Ecto neural progenitor cell (in vitro differentiated cells): ENCODE measurements around the gene ST14.
"Not testable (repeated sequence)": the region's sequence is repeated elsewhere in the genome, so short reads cannot be mapped to it uniquely, and the experiment has no call there.

Experiments
- DNase-seq: peaks from one replicate; pipeline ENCODE4 v3.0.0-alpha.2; 2018; ENCODE audit warnings: low spot score

ST14 gene

DNA sequence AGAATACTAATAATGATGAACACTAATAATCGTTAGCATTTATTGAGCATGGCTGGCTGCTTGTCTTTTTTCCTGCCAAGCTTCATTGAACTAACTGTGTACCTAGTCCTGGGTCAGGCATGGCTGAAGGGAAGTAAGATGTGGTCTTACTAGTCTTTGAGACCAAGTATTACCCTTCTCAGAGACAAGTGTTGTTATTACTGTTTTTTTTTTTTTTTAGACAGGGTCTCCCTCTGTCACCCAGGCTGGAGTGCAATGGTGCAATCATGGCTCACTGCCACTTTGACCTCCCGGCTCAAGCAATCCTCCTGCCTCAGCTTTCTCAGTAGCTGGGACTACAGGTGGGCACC, 4.6 kb downstream of the ST14 start:
- no peak for DNase-seq

DNA sequence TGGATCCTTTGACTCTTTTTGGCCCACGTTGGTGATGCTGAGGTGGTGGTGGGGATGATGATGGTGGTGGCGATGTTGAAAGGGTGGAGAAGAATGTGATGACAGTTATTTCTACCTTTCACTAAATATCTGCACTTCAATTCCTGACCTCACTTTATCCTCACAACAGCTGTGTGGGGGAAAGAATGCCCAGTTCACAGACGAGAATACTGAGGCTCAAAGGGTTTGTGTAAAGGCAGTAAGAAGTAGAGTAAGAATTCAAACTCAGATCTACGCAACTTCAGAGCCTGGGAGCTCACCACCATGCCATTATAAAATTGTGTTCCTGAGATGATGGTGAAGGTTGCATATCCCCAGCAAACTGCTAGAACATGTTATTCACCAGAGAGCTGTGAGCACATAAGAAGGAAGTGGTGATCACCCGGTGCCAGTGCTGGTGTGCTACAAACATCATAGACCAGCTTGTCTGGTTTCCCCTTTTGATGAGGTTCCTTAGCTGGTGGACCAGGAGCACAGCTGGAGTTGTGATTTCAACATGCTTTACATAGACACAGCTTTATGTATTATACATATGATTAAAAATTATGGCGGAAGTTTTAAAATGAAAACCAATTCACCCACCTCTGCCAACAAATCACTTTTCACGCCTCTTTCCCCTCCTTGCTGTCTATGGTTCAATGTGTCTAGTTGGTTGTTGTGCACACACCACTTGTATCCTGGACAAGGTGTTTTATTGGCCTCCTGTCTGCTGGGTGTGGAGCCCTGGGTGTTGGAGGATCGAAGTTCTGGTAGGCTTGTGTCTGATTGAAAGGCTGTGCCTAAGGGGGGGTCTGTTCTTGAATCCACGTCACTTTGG, 6.2 kb downstream of the ST14 start:
- no peak for DNase-seq

DNA sequence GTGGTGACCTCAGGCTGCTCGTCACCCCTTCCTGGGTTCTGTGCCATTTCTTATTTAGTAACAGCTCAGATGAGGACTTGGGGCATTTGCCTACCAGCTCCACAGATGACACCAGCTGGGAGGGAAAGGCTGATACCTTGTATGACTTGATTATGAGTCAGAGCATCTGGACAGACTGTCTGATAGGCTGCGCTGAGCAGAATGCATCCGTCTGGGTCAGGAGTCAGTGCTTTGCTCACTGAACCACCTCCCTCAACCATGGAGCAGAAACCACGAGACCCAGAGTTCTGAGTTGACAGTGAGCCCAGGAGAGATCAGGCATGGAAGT, 6.8 kb downstream of the ST14 start:
- DNase-seq = no peak

- no peak for DNase-seq
Measured at GRCh38 chr11:130167146-130167545, 7.6 kb downstream of the ST14 start.

DNA sequence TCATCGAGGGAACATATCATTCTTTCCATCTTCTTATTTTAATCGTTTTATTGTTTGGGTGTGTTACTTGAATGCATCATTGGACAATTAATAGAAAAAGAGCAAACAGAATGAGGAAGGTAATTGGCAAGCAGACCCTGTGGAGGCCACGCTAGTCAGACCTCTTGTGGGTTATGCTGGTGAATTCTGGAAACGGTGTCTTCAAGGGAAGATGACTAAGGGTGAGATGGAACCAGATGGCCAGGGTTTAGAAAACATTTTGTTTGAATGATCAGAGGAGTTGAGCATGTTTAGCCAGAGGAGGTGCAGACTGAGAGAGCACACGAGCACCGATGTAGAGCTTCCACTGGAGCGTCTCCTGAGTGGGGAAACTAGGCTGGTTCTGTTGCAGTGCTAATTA, 8.5 kb downstream of the ST14 start:
- no peak for DNase-seq

DNA sequence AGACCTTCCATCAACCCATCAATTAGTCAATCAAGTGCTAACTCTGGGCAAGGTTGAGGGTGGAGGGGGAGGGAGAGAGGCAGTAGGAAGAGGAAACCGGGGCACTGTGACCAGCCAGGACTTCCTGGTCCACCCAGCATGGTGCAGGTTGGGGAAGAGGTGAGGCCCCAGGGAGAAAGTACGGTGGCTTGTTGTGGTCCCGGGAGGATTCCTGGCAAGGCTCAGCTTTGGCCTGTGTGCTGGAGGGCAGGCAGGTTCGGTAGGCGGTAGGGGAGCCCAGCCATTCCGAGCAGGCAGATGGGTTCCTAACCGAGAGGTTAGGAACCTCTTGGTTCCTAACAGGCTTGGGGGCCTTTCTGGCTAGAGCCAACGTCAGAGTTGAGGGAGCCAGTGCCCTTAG, 10.8 kb downstream of the ST14 start:
- no peak for DNase-seq

DNA sequence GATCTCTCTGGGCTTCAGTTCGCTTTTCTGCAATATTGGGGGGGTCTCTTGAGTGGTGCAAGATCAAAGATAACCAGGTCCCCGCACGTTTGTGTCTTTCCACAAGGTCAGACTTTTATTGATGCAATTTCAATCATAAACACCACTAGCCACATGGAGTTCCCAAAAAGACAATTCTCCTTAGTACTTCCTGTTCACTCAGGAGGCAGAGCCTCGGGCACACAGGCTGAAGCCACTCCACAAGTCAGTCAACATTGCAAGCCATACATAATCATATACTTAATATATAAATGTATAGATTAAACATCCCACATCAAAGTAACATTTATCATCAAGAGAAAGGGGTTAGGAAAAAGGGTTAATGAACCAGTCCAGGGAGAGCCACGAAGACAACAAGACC, 12.0 kb downstream of the ST14 start:
- DNase-seq = no peak

DNA sequence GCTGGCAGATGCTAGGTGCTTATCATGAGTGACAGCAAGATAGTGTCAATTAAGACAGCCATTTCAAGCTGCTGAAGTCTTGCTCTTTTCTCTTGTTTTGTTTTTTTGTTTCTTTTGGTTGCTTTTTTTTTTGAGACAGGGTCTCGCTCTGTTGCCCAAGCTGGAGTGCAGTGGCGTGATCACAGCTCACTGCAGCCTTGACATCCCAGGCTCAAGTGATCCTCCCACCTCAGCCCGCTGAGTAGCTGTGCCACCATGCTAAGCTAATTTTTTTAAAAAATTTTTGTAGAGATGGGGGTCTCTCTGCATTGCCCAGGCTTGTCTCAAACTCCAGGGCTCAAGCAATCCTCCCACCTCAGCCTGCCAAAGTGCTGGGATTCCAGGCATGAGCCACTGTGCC, 12.4 kb downstream of the ST14 start:
- DNase-seq = not testable (repeated sequence)

DNA sequence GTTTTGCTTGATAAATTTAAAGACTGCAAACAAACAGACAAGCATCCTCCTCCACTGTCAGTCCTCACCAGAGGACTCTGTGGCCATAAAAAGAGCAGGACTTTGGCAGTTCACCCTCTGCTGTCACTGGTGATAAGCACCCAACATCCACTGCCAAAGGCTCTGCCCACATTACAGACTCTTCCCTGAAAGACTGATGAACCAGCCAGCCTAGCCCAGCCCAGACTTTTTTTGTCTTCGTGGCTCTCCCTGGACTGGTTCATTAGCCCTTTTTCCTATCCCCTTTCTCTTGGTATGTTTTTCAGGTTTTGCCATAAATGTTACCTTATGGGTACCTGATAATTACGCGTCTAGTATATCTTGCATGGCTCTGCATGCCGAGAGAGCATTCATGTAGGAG, 15.1 kb downstream of the ST14 start:
- DNase-seq = no peak

- DNase-seq = no peak
Measured at GRCh38 chr11:130175898-130176297, 16.3 kb downstream of the ST14 start.

DNA sequence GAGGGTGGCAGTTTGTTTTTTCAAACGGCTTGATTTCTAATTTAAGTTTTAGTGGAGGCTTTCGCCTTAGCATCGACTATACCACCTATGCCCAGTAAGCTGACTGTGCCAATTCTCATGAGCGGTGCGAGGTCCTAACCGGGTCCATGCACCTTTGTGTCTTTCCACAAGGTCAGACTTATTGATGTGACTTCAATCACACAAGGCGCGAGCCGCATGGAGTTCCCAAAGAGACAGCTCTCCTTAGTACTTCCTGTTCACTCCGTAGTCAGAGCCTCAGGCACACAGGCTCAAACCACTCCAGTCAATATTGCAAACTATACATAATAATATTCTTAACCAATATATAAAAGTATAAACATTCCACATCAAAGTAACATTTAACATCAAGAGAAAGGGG, 18.2 kb downstream of the ST14 start:
- no peak for DNase-seq

GRCh38 chr11:130178441-130179339, 19.1 kb downstream of the ST14 start:
- DNase-seq = no peak

GRCh38 chr11:130179396-130180306, 20.1 kb downstream of the ST14 start:
- DNase-seq = no peak

DNA sequence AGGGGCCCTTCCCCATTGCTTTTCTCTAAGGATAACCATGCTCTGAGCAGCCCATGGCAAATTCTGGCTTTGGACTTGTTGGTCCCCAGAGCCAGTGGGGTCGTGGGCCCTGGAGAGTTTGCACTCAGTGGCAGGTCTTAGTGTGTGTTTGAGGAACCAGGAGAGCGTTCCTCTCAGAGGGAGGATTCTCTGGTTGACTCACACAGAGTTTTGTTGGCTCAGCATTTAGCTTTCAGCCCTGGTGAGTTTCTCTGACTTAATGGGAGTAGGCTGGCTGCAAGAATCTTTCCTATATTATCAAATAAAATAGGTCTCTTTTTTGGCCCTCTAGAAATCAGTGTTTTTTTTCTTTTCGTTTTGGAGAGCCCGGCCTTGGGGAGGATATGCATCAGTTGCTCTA, 20.9 kb downstream of the ST14 start:
- DNase-seq = no peak

DNA sequence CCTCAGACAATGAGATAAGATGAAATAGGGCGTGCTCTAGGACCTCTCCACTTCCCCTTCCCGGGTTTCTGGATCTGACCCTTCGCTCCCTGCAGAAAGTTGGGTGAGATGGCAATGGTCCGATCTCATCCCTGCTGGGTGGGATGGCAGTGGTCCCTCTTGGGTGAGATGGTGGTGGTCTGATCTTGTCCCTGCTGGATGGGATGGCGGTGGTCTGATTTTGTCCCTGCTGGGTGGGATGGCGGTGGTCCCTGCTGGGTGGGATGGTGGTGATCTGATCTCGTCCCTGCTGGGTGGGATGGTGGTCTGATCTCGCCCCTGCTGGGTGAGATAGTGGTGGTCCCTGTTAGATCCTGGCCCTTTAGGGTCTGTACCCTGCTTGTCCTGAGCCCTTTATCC, 21.3 kb downstream of the ST14 start:
- no peak for DNase-seq

DNA sequence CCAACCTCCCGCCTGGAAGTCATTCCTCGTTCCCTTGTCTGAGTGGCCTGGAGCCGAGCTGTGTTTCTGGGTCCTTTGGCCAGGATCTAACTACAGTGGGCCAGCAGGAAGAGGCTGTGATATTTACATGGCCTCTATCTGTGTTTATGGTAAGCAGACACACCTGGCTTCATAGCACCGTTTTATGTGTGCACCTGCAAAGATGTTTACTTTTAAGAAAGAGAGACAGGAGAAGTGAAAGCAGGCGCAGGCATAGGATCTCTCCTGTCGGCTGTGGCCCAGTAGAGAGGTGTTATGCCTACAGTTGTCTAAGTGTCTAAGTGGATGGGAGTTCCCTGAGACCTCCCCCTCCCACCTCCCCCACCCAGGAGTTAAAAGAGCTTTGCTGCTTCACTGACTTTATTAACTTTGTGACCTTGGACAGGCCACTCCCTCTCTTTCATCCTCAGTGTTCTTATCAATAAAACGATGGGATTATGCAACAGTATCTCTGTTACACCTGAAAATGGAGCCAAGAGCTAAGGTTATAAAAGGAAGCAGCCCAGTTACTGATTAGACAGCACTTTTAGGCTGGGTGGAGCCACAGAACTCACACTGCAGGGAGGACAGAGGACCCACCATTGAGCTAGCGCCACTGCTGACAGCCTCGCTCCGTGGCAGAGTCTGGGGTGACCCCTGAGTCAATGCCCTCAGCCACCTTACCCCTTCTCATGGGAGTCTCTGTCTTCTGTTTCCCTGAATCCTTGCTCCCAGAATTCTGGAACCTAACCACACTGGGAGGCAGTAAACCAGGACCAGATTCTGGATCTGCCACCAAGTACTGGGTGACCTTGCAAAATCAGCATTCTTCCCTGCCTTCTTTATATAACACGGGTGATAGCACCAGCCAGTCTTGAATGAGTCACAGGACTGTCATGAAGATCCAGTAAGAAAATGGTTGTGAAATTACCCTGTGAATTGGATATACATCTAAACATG, 22.0 kb downstream of the ST14 start:
- no peak for DNase-seq

DNA sequence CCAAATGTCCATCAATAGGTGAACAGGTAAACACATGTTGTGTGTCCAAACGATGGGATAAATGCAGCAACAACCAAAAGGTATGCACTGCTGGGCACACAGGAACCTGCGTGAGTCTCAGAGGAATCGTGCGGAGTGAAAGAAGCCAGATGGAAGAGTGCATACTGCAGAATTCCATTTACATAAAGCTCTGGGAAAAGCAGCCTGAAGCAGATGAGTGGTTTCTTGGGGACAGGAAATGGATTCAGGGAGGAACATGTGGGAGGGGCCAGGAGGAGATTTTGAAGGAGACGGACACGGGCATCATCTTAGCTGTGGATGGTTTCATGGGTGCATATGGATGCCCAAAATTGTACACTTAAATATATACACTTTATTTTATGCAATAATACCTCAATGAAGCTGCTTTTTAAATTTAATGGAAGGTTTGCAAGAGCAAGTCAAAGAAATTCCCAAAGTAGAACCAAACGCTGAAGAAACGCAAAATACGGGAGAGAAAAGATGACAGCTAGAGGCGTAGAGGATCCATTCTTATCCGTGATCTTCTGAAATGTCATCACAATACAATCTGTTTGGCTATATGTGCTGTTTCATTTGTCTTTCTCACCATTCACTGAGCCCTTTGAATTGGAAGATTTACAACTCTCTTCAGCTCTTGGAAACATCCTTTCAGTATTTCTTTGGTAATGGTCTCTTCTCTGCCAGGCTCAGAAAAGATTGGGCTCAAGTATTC, 24.5 kb downstream of the ST14 start:
- DNase-seq = no peak

DNA sequence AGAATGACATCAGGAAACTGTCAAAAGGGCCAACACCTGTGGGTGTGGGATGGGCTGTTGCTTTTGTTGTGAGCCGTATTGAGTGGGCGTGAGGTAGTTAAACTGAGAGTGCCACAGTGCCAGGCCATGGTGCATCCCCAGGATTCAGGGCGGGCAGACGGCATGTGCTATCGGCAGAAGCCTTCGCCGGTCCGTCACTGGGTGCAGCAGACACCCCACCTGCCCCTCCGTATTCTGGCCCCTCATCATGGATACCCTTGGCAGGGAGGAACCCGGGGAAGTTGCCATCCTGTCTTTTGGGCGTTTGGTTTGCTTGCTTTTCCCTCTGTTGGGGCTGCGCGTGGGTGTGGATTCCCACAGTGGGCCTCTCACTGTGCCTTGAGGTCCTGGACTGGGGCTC, 27.5 kb downstream of the ST14 start:
- DNase-seq = no peak

GRCh38 chr11:130188047-130188446, 28.5 kb downstream of the ST14 start:
- no peak for DNase-seq

DNA sequence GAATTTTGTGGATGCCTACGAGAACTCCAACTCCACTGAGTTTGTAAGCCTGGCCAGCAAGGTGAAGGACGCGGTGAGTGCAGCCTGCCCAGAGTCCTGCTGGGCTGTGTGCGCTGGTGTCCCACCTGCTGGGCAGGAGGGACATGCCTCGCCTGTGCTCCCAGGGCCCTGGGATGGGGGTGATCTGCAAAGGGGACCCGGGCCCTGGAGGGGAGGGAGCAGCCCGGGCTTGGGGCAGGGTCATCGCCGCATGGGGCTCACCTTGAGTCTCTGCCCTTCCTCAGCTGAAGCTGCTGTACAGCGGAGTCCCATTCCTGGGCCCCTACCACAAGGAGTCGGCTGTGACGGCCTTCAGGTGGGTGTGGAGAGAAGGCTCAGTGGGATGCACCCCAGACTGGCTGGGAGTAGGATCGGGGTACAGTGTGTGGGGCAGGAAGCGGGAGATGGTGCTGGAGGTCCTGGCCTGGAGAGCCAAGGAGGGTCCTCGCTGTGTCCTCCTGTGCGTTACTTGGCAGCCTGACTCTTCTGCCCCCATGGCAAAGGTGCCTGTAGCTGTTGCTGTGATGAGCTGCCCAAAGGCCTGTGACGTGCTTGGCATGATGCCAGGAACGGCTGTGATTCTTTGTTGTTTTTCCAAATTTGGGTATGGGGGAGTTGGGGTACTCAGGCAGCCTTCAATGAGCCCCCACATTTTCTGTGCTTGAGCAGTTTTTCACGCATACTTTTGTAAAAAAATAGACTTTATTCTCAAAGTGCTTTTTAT, 29.2 kb downstream of the ST14 start:
- DNase-seq = no peak
